Testis (tissue), 3 donors: ENCODE data around the gene ALPI. TPM values are rescaled to one million over a fixed set of nuclear protein-coding genes. Genes with fewer than 3 reads are reported as not detected.

Experiments used
- DNase-seq: peaks from one replicate; pipeline ENCODE4 v3.0.0-alpha.2; 2019
- H3K27ac ChIP-seq, 2 donors: fragments of 200-600 bp; sonication (generic); one replicate each; pipeline ENCODE4 v1.5.1; 2019
- H3K27me3 ChIP-seq: fragments of 200-600 bp; sonication (generic); one replicate; pipeline ENCODE4 v1.5.1; 2019
- H3K36me3 ChIP-seq: fragments of 200-600 bp; sonication (generic); one replicate; pipeline ENCODE4 v1.5.1; 2017; ENCODE audit warnings: low read depth; ENCODE audit errors: missing control alignments
- H3K4me1 ChIP-seq: fragments of 200-600 bp; sonication (generic); one replicate; pipeline ENCODE4 v1.5.1; 2019
- H3K4me3 ChIP-seq, 2 donors: fragments of 200-600 bp; sonication (generic); one replicate each; pipeline ENCODE4 v1.5.1; 2017 to 2019
- H3K9me3 ChIP-seq: fragments of 200-600 bp; sonication (generic); one replicate; pipeline ENCODE4 v1.5.1; 2017
- CTCF ChIP-seq, 3 experiments: fragments of 450-650 bp in 2 of 3; fragments of 200-600 bp in 1 of 3; sonication (generic) in 1 of 3; IDR thresholded peaks; one replicate each; pipeline ENCODE4 v1.5.1; 2016 to 2019; ENCODE audit warnings: antibody characterized with exemption in 3 of 3, mild to moderate bottlenecking in 2 of 3, moderate library complexity in 1 of 3
- POLR2A ChIP-seq: fragments of 450-650 bp; IDR thresholded peaks from one replicate; pipeline ENCODE4 v1.6.1; 2017; ENCODE audit warnings: antibody characterized with exemption, mild to moderate bottlenecking, moderate library complexity
- WGBS, 2 donors: methylation state at CpG; one replicate each; pipeline ENCODE4 v1.1.5; 2018; 5-methylcytosine and 5-hydroxymethylcytosine counted together
- intact Hi-C: fragments of 100-400 bp; cut with DNase I; formaldehyde crosslinking; loops from one replicate; pipeline ENCODE4 v1.15.1; 2023; ENCODE audit warnings: low total_unique reads
- polyA plus RNA-seq: library from polyadenylated mRNA; stranded (reverse); fragments of 350-450 nt; fragmentation: Illumina TruSeq; extraction: RNeasy Lipid Tissue Mini Kit (QIAGEN cat#74804); gene quantifications from one replicate; pipeline ENCODE4 v1.2.3, GENCODE V29; 2014; ENCODE audit warnings: low read depth, low replicate concordance; ENCODE audit not compliant: insufficient read depth
- total RNA-seq, 2 donors: library from RNA; depleted of rRNA; stranded (reverse); fragments of >200 nt; gene quantifications; one replicate each; pipeline ENCODE4 v1.2.3, GENCODE V29; 2016

The ALPI gene
- total and polyA plus RNA-seq, 3 donors from 2014 or later = 0.16 to 0.43 TPM; not detected in 1

- Histone ChIP-seq H3K9me3 (no peaks in the 10 kb centered on the region), H3K36me3 (no peaks in the 10 kb centered on the region), H3K27ac (no peak overlapping the region), H3K4me3 (no peak overlapping the region), H3K27me3 (no peaks in the 10 kb centered on the region), H3K4me1 (no peaks in the 10 kb centered on the region)
- TF ChIP-seq CTCF (IDR thresholded peaks at IDR 0.05) (no peak), POLR2A (no peak)
- DNase-seq = no peak
- intact Hi-C loops = no loop called here
- WGBS, 2 donors = 74 to 94% methylated on average over 6 to 7 of the region's 7 CpGs
Observed at GRCh38 chr2:232410238-232410900, 45.6 kb upstream of the ALPI start.

- TF ChIP-seq POLR2A (no peak), CTCF (IDR thresholded peaks at IDR 0.05) (no peak)
- H3K4me1 ChIP-seq = no peaks in the 10 kb centered on the region
- DNase-seq = no peak
- WGBS, 2 donors = 92 to 93% methylated on average over 6 of the region's 6 CpGs
- H3K9me3 ChIP-seq = no peaks in the 10 kb centered on the region
- no peak overlapping the region for H3K4me3 ChIP-seq
- no peaks in the 10 kb centered on the region for H3K36me3 ChIP-seq
- intact Hi-C loops = no loop called here
- no peak overlapping the region for H3K27ac ChIP-seq
- H3K27me3 ChIP-seq = no peaks in the 10 kb centered on the region
Observed at GRCh38 chr2:232411901-232412629, 43.9 kb upstream of the ALPI start.

- H3K27me3 ChIP-seq = no peaks in the 10 kb centered on the region
Observed at GRCh38 chr2:232412986-232413385, 43.0 kb upstream of the ALPI start.

GRCh38 chr2:232415138-232415690 lies 40.7 kb upstream of the ALPI start:
- Histone ChIP-seq H3K36me3 (no peaks in the 10 kb centered on the region), H3K27me3 (no peaks in the 10 kb centered on the region), H3K9me3 (no peaks in the 10 kb centered on the region), H3K27ac (no peak overlapping the region), H3K4me3 (no peak overlapping the region), H3K4me1 (peaks cover 8% of the 10 kb centered on the region)
- no peak for TF ChIP-seq CTCF (IDR thresholded peaks at IDR 0.05)
- TF ChIP-seq POLR2A = no peak
- no peak for DNase-seq
- intact Hi-C loops = no loop called here
- WGBS, 2 donors = 84 to 86% methylated on average over 5 to 8 of the region's 8 CpGs

More at GRCh38 chr2:232412986-232413385, 43.0 kb upstream of the ALPI start:
- no peak overlapping the region for H3K4me3 ChIP-seq
- WGBS, 2 donors = 61 to 69% methylated on average over 5 of the region's 5 CpGs
- intact Hi-C loops = no loop called here
- H3K36me3 ChIP-seq = no peaks in the 10 kb centered on the region
- TF ChIP-seq POLR2A = no peak
- no peak for TF ChIP-seq CTCF (IDR thresholded peaks at IDR 0.05)
- no peak overlapping the region for H3K27ac ChIP-seq
- H3K4me1 ChIP-seq = no peaks in the 10 kb centered on the region
- no peak for DNase-seq
- no peaks in the 10 kb centered on the region for H3K9me3 ChIP-seq
